ENCODE results near the gene UMAD1. TPM values are rescaled to one million over a fixed set of nuclear protein-coding genes. Genes with fewer than 3 reads are reported as not detected.

The UMAD1 gene
- total and polyA plus RNA-seq, 2 of the 13 experiments (the other 11 are each of a cell fraction or from before 2014, with no cell fraction given), result 16.8 to 17.6 TPM

- 79% methylated on average over 1 of the region's 1 CpG for WGBS (ENCODE audit: low lambda C conversion rate)
- no peak overlapping the region for H3K4me3 ChIP-seq (replicated peaks in 1 of 3; ENCODE audit: insufficient read depth in 1 of 3, low read depth in 2 of 3, low read length in 3 of 3)
- BruUV-seq (replicated peaks), result no TSS peak
- CTCF ChIA-PET (ENCODE audit: low intra/inter-chr PET ratio, low total read pairs), result no interaction called here
- H3K27me3 ChIP-seq (ENCODE audit: control insufficient read depth in 1 of 2, insufficient read depth in 2 of 2, low read length in 2 of 2), result no peaks in the 10 kb centered on the region
- in situ Hi-C loops (cut with HindIII; ENCODE audit: extremely low pct_ligation_motif_present, low pct_unique_long_range_greater_than_20kb), result no loop called here
- ATAC-seq (no peak), FAIRE-seq (no peak), DNase-seq (ENCODE audit: low spot score) (no peak)
- H3K79me2 ChIP-seq (ENCODE audit: insufficient read depth, low read length), result no peaks in the 10 kb centered on the region
- H3K4me1 ChIP-seq (ENCODE audit: insufficient read depth, low read length), result 0 out of 2 replicates have a peak, but pooled peaks cover 4% of the 10 kb centered on the region
- H4K20me1 ChIP-seq (ENCODE audit: insufficient read depth, low read length), result no peaks in the 10 kb centered on the region
- H2AFZ ChIP-seq (ENCODE audit: low read length), result no peak overlapping the region
- TF ChIP-seq ZNF354B (CRISPR knock-in tag; IDR thresholded peaks at IDR 0.05) (no peak), ZNF710 (CRISPR knock-in tag; IDR thresholded peaks at IDR 0.05; ENCODE audit: borderline replicate concordance) (no peak), SIX1 (CRISPR knock-in tag; IDR thresholded peaks at IDR 0.05; ENCODE audit: borderline replicate concordance) (no peak), SRSF4 (IDR thresholded peaks at IDR 0.05; ENCODE audit: low read depth, low read length, poor library complexity, severe bottlenecking) (no peak), CSRNP1 (CRISPR knock-in tag; IDR thresholded peaks at IDR 0.05) (no peak), ZKSCAN5 (CRISPR knock-in tag; IDR thresholded peaks at IDR 0.05) (no peak), SMAD3 (CRISPR knock-in tag; IDR thresholded peaks at IDR 0.05) (no peak), ISL2 (CRISPR knock-in tag; IDR thresholded peaks at IDR 0.05) (no peak), ZNF709 (CRISPR knock-in tag; IDR thresholded peaks at IDR 0.05) (no peak), ZNF570 (CRISPR knock-in tag; IDR thresholded peaks at IDR 0.05; ENCODE audit: borderline replicate concordance) (no peak)
- TF ChIP-seq, protein P1, sequence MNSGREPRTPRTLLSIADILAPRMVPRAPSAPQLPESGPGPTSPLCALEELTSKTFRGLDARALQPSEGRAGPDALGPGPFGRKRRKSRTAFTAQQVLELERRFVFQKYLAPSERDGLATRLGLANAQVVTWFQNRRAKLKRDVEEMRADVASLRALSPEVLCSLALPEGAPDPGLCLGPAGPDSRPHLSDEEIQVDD (CRISPR knock-in tag; IDR thresholded peaks at IDR 0.05; ENCODE audit: borderline replicate concordance), result no peak
- TF ChIP-seq, protein P2, sequence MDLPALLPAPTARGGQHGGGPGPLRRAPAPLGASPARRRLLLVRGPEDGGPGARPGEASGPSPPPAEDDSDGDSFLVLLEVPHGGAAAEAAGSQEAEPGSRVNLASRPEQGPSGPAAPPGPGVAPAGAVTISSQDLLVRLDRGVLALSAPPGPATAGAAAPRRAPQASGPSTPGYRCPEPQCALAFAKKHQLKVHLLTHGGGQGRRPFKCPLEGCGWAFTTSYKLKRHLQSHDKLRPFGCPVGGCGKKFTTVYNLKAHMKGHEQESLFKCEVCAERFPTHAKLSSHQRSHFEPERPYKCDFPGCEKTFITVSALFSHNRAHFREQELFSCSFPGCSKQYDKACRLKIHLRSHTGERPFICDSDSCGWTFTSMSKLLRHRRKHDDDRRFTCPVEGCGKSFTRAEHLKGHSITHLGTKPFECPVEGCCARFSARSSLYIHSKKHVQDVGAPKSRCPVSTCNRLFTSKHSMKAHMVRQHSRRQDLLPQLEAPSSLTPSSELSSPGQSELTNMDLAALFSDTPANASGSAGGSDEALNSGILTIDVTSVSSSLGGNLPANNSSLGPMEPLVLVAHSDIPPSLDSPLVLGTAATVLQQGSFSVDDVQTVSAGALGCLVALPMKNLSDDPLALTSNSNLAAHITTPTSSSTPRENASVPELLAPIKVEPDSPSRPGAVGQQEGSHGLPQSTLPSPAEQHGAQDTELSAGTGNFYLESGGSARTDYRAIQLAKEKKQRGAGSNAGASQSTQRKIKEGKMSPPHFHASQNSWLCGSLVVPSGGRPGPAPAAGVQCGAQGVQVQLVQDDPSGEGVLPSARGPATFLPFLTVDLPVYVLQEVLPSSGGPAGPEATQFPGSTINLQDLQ (CRISPR knock-in tag; IDR thresholded peaks at IDR 0.05), result no peak
- no peak overlapping the region for H3K9ac ChIP-seq (ENCODE audit: insufficient read depth, low read depth, low read length)
- H3K27ac ChIP-seq (ENCODE audit: extremely low read length, insufficient read depth, low read length), result no peak overlapping the region
- intact Hi-C loops (cut with micrococcal nuclease; ENCODE audit: unreplicated experiment), result no loop called here
- H3K36me3 ChIP-seq (replicated peaks in 1 of 2; ENCODE audit: control insufficient read depth in 1 of 2, insufficient read depth in 2 of 2, low read length in 2 of 2), result no peaks in the 10 kb centered on the region; a peak in 1 of 5 replicates
- no peaks in the 10 kb centered on the region for H3K9me3 ChIP-seq (ENCODE audit: low read length)
- H3K4me2 ChIP-seq (ENCODE audit: low read depth, low read length), result no peak overlapping the region
- POLR2A ChIA-PET, result no interaction called here
Measured at GRCh38 chr7:7793921-7794320, 153.4 kb downstream of the UMAD1 start.
